ENCODE data around the gene FAXDC2. TPM values are rescaled to one million over a fixed set of nuclear protein-coding genes. Genes with fewer than 3 reads are reported as not detected.
"Not testable (repeated sequence)": the region's sequence is repeated elsewhere in the genome, so short reads cannot be mapped to it uniquely, and the experiment has no call there.

Gene FAXDC2
- total RNA-seq, 2 donors from 2014 or later, result 43.9 to 70.5 TPM

DNA sequence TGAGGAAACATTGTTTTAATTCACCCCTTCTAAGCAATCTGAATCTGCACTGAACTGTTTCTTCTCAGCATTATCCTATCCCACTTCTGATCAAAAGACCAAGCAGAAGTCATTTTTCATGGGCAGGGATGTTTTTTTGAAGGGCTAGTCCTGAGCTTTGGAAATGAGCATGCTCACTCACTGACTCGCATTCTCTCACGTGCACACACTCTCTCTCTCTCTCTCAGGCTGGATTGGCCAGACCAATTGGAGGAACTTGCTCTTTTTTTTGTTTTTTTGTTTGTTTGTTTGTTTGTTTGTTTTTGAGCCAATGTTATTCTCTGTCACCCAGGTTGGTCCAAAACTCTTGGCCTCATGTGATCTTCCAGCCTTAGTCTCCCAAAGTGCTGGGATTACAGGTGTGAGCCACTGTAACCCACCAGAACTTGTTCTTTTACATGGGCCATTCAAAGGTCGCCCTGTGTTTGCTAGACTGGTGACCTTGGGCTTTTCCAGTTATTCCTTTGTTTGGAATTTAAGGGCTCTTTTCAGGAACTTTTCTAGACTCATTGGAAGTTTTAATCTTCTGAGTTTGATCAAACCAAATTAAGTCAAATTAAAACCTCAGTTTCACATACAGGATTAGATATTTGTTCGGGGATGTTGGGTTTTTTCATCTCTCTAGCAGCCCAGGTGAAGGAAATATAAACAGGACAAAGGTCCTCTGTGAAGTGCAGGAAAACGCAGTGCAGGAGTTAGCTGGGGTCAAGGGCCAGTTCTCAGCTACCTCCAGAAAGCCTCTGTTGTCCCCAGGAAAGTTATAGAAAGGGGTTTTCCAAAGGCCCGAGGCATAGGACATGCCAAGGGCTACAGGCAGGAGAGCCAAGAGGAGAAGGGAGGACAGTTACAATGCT lies 13.1 kb downstream of the FAXDC2 start:
- Histone ChIP-seq H3K4me3 (no peak overlapping the region), H3K36me3 (no peaks in the 10 kb centered on the region), H3K27me3 (replicated peaks; ENCODE audit: insufficient read depth) (no peaks in the 10 kb centered on the region), H3K4me1 (ENCODE audit: control insufficient read depth in 1 of 2, low read depth in 2 of 2) (peaks cover 13 to 22% of the 10 kb centered on the region in 2 donors), H3K27ac (no peak overlapping the region), H3K9me3 (no peaks in the 10 kb centered on the region)
- ATAC-seq (ENCODE audit: insufficient number of reproducible peaks, low FRiP score, low read depth) (no peak), DNase-seq (ENCODE audit: low spot score) (no peak)
- no peak for TF ChIP-seq CTCF (IDR thresholded peaks at IDR 0.05)

GRCh38 chr5:154836225-154836624 lies 14.2 kb downstream of the FAXDC2 start:
- Histone ChIP-seq H3K27me3 (replicated peaks; ENCODE audit: insufficient read depth) (no peaks in the 10 kb centered on the region), H3K4me1 (ENCODE audit: control insufficient read depth in 1 of 2, low read depth in 2 of 2) (peaks cover 13 to 22% of the 10 kb centered on the region in 2 donors), H3K9me3 (no peaks in the 10 kb centered on the region), H3K36me3 (no peaks in the 10 kb centered on the region), H3K27ac (peak overlapping the region; percentile 84 to 85), H3K4me3 (no peak overlapping the region)
- no peak for ATAC-seq (ENCODE audit: insufficient number of reproducible peaks, low FRiP score, low read depth)
- DNase-seq (ENCODE audit: low spot score), result no peak
- TF ChIP-seq CTCF (IDR thresholded peaks at IDR 0.05), result no peak

GRCh38 chr5:154835701-154836052 lies 14.7 kb downstream of the FAXDC2 start:
- peak; percentile 12 for ATAC-seq (ENCODE audit: insufficient number of reproducible peaks, low FRiP score, low read depth)
- Histone ChIP-seq H3K27ac (peak overlapping the region; percentile 84 to 85), H3K4me1 (ENCODE audit: control insufficient read depth in 1 of 2, low read depth in 2 of 2) (peaks cover 13 to 22% of the 10 kb centered on the region in 2 donors), H3K4me3 (peak overlapping the region; percentile 13)
- H3K27me3 ChIP-seq (replicated peaks; ENCODE audit: insufficient read depth); DNase-seq (ENCODE audit: low spot score); H3K36me3 ChIP-seq; H3K9me3 ChIP-seq: not testable (repeated sequence)

DNA sequence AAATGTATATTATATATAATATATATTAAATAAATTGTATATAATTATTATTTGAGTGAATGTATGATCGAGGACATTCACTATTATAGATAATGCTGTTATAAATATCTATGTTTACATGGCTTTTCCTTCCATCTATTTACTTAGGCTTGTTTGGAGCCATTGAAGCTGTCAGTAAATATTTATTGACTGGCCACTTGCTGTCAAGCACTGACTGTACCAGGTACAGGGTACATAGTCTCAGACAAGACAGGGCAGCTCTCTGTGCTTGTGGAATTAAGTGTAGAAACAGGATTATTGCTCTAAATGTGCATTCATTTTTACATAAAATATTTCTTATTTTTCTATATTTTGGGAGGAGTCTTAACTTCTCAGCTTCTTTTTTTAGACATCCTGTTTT lies 16.4 kb downstream of the FAXDC2 start:
- Histone ChIP-seq H3K36me3 (peaks cover 11% of the 10 kb centered on the region), H3K4me1 (ENCODE audit: control insufficient read depth in 1 of 2, low read depth in 2 of 2) (peaks cover 13 to 22% of the 10 kb centered on the region in 2 donors), H3K27ac (peak overlapping the region in 1 of 2 donors; percentile 84), H3K9me3 (no peaks in the 10 kb centered on the region), H3K27me3 (replicated peaks; ENCODE audit: insufficient read depth) (no peaks in the 10 kb centered on the region), H3K4me3 (no peak overlapping the region)
- TF ChIP-seq CTCF (IDR thresholded peaks at IDR 0.05), result no peak
- no peak for ATAC-seq (ENCODE audit: insufficient number of reproducible peaks, low FRiP score, low read depth)
- DNase-seq (ENCODE audit: low spot score), result no peak

DNA sequence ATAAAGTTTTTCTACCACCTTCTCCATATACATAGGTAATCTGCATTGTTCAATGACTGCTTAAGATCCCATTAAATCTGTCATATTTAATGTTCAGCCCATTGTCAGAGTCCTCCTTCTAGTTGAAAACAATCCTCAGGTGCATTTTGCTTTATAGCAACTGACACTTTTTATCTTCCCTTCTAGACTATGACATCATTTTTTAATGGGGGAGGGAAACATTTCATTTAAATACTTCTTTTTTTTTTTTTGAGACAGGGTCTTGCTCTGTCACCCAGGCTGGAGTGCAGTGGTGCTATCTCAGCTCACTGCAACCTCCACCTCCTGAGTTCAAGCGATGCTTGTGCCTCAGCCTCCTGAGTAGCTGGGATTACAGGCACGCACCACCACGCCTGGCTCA lies 17.6 kb downstream of the FAXDC2 start:
- not testable (repeated sequence) for DNase-seq (ENCODE audit: low spot score); H3K27me3 ChIP-seq (replicated peaks; ENCODE audit: insufficient read depth); H3K27ac ChIP-seq; ATAC-seq (ENCODE audit: insufficient number of reproducible peaks, low FRiP score, low read depth); H3K9me3 ChIP-seq; H3K4me3 ChIP-seq
- peaks cover 15% of the 10 kb centered on the region for H3K36me3 ChIP-seq
- H3K4me1 ChIP-seq (ENCODE audit: control insufficient read depth in 1 of 2, low read depth in 2 of 2), result peaks cover 13 to 22% of the 10 kb centered on the region in 2 donors

DNA sequence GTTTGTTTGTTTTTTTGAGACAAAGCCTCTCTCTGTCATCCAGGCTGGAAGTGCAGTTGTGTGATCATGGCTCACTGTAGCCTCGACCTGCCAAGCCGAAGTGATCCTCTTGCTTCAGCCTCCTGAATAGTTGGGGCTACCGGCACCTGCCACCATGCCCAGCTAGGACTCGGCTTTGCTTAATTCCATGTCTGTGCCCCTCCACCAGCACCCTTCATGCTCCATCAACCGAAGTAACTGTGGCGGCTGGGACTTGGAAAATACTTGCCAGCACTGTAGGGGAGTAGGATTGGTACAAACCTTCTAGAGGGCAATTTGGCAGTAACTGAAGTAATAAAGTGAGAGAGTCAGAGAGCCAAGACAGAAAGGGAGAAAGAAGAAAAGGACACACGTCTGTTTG lies 19.0 kb downstream of the FAXDC2 start:
- TF ChIP-seq CTCF (IDR thresholded peaks at IDR 0.05), result no peak
- Histone ChIP-seq H3K4me1 (ENCODE audit: control insufficient read depth in 1 of 2, low read depth in 2 of 2) (peaks cover 13 to 20% of the 10 kb centered on the region in 2 donors), H3K36me3 (peaks cover 15% of the 10 kb centered on the region), H3K27me3 (replicated peaks; ENCODE audit: insufficient read depth) (no peaks in the 10 kb centered on the region), H3K4me3 (no peak overlapping the region), H3K9me3 (no peaks in the 10 kb centered on the region), H3K27ac (no peak overlapping the region)
- ATAC-seq (ENCODE audit: insufficient number of reproducible peaks, low FRiP score, low read depth), result no peak
- DNase-seq (ENCODE audit: low spot score), result no peak

All from thoracic aorta (tissue), 2 donors.